MG63 (cell line): ENCODE results near the gene CAV3. TPM values are rescaled to one million over a fixed set of nuclear protein-coding genes. Genes with fewer than 3 reads are reported as not detected.
"Not testable (repeated sequence)": the region's sequence is repeated elsewhere in the genome, so short reads cannot be mapped to it uniquely, and the experiment has no call there.

ENCODE experiments used
- DNase-seq: peaks from one replicate; pipeline ENCODE4 v3.0.0-alpha.2; 2020
- H3K27me3 ChIP-seq: fragments of 250-450 bp; sonication (Bioruptor Pico); 2 replicates; pipeline ENCODE4 v1.5.1; 2020; ENCODE audit warnings: mild to moderate bottlenecking, moderate library complexity
- H3K36me3 ChIP-seq: fragments of 250-450 bp; sonication (Bioruptor Pico); 2 replicates; pipeline ENCODE4 v1.5.1; 2020; ENCODE audit warnings: mild to moderate bottlenecking, moderate library complexity
- H3K4me3 ChIP-seq: fragments of 250-450 bp; sonication (Bioruptor Pico); 2 replicates; pipeline ENCODE4 v1.5.1; 2020; ENCODE audit warnings: mild to moderate bottlenecking, moderate library complexity
- H3K9me3 ChIP-seq: fragments of 250-450 bp; sonication (Bioruptor Pico); 2 replicates; pipeline ENCODE4 v1.5.1; 2020; ENCODE audit warnings: mild to moderate bottlenecking, moderate library complexity
- total RNA-seq: library from RNA; depleted of rRNA; stranded (reverse); fragments of >200 nt; shearing (Covaris generic); gene quantifications from 2 replicates; pipeline ENCODE4 v1.2.3, GENCODE V29; 2014; ENCODE audit warnings: low replicate concordance; rRNA removed

CAV3 gene
- not detected in 2 replicates for total RNA-seq

DNA sequence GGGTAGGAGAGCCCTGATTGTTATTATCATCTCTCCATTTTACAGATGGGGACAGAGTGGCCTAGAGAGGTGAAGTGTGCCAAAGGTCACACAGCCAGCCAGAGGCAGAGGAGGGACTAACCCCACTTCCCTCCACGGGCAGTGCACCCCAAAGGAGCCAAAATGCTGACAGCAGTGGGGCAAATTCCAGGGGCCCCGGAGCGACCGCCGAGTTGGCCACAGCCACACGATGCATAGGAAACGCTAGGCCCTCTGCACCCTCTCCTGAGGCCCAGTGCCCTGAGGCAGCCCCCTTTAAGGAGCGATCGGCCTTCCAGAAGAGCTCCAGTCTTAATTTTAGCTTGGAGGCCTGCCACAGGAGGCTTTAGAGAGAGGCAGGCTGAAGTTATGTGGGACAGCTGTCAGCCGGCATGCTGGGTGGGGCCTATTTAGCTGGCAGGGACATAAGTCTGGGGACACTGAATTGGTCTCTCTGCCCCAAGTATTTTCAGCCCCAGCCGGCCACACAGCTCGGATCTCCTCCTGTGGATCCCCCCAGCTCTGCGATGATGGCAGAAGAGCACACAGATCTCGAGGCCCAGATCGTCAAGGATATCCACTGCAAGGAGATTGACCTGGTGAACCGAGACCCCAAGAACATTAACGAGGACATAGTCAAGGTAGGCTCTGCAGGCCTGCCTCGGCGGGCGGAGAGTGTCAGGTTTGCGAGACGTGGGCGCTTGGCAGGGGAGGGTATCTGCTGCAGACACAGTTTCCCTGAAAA, at the start of gene CAV3:
Gene CAV3, plus strand, starts transcription at position 471 of the 763 bp plus-strand sequence. Its CDS starts 75 bp downstream, at position 546.
- Histone ChIP-seq H3K4me3 (no peak within 1 kb of the TSS), H3K9me3 (no peaks in the 10 kb centered on the region), H3K27me3 (no peaks in the 10 kb centered on the region), H3K36me3 (no peaks in the 10 kb centered on the region)
- no peak for DNase-seq

DNA sequence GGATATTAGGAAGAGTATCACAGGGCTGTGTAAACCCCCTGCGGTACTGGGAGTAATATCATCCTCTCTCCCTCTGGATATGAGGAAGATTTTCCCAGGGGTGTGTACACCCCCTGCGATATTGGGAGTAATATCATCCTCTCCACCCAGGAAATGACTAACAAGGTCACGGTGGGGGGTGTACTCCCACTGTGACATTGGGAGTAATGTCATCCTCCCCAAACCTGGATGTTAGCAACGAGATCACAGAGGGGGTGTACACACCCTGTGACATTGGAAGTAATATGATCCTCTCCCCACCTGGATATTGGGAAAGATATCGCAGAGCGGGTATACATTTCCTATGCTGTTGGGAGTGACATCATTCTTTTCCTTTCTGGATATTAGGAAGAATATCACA, 48.6 kb upstream of the CAV3 start:
- DNase-seq, H3K36me3 ChIP-seq, H3K27me3 ChIP-seq, H3K4me3 ChIP-seq, H3K9me3 ChIP-seq: not testable (repeated sequence)

DNA sequence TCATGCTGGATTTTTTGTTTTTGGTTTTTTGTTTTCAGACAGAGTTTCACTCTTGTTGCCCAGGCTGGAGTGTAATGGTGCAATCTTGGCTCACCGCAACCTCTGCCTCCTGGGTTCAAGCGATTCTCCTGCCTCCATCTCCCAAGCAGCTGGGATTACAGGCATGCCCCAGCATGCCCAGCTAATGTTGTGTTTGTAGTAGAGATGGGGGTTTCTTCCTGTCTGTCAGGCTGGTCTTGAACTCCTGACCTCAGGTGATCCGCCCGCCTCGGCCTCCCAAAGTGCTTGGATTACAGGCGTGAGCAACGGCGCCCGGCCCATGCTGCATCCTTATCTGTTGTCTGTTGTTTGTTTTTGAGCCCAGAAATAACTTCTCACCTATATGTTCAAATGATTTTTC, 42.3 kb upstream of the CAV3 start:
- H3K9me3 ChIP-seq, H3K4me3 ChIP-seq, DNase-seq, H3K36me3 ChIP-seq, H3K27me3 ChIP-seq: not testable (repeated sequence)

DNA sequence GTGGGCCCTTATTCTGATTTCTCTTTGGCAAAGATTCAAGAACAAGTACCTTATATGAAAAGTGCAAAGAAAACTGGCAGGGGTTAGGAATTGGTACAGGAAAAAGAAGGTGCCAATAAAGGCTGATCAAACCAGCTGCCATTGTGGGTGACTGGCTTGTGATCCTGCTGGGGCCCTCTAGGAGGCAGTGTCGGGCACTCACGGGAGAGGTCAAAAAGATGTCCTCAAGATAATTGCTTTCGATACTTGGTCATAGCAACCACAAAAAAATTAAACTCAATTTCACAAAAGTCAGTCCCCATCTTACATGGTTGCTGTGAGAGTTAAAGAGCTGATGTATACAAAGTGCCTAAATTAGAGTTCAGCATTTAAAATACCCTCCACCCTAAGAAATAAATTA, 31.0 kb upstream of the CAV3 start:
- H3K4me3 ChIP-seq: no peak overlapping the region
- no peak for DNase-seq
- H3K9me3 ChIP-seq: no peaks in the 10 kb centered on the region
- no peaks in the 10 kb centered on the region for H3K27me3 ChIP-seq
- H3K36me3 ChIP-seq: no peaks in the 10 kb centered on the region

DNA sequence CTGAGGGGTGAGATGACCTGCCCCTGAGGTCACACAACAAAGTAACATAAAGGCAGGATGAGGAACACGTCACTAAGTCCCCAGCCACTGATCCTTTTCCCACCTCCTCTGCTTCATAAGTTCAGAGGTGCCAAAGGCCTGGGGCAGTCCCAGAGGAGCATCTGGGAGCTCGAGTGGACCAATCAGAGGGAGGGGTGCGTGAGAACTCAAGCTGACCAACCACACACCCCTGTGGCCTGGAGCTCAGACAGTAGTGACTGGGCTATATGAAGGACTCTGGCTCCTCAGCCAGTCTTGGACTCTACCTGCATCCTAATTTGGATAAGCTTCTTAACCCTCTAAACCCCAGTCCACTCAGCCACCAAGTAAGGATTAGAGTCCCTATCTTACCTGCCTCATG, 28.0 kb upstream of the CAV3 start:
- H3K4me3 ChIP-seq: no peak overlapping the region
- no peaks in the 10 kb centered on the region for H3K36me3 ChIP-seq

DNA sequence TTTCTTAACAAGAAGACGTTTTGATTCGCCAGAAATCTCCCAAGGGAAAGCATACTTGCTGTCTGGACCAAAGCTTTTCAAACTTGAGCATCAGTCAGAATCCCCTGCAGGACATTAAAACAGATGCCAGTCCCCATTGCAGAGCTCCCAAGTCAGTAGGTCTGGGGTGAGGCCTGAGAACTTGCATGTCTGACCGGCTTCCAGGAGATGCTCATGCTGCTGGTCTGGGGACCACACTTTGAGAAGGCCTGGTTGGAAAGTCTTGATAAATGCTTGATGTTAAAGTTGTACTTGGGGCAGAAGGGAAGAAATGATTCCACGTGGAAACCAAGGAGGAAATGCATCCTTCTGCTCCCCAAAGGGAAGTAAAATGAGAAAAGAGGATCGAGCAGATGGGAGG, 24.3 kb upstream of the CAV3 start:
- Histone ChIP-seq H3K9me3 (no peaks in the 10 kb centered on the region), H3K27me3 (no peaks in the 10 kb centered on the region), H3K4me3 (no peak overlapping the region), H3K36me3 (no peaks in the 10 kb centered on the region)
- DNase-seq: no peak

More for the DNA sequence above, 28.0 kb upstream of the CAV3 start:
- DNase-seq: no peak
- H3K27me3 ChIP-seq: no peaks in the 10 kb centered on the region
- H3K9me3 ChIP-seq: no peaks in the 10 kb centered on the region

DNA sequence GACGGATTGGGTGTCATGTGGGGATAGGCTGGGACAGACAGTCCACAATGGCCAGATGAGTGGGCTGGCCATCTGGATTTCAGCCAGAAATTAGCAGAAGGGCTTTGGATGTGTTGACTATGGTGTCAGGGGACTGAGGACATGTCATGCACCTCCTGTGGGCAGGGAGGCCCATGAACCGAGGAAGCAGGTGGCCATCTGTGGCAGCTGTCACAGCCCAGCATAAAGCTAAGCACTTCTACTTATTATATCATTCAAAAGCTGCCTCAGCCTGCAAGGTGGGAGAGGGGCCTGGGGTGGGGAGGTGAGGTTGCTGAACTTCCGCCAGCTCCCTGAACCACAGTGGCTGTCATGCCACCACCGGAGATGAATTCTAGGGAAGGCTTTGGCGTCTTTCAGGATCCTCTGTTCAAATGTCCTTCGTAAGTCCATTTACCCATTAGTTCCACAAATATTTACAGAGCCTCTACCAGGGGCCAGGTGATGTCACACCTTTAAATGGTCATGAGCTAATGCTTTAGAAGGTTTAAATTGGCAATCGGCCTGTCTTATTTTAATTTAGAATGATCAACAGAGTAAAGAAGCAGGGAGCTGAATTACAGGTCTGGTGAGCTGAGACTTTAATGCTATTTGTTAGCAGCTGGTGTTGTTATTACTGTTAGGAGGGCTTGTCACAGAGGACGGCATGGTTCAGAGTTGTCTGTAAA, 23.6 kb upstream of the CAV3 start:
- Histone ChIP-seq H3K4me3 (no peak overlapping the region), H3K9me3 (no peaks in the 10 kb centered on the region), H3K27me3 (no peaks in the 10 kb centered on the region), H3K36me3 (no peaks in the 10 kb centered on the region)
- DNase-seq: no peak

DNA sequence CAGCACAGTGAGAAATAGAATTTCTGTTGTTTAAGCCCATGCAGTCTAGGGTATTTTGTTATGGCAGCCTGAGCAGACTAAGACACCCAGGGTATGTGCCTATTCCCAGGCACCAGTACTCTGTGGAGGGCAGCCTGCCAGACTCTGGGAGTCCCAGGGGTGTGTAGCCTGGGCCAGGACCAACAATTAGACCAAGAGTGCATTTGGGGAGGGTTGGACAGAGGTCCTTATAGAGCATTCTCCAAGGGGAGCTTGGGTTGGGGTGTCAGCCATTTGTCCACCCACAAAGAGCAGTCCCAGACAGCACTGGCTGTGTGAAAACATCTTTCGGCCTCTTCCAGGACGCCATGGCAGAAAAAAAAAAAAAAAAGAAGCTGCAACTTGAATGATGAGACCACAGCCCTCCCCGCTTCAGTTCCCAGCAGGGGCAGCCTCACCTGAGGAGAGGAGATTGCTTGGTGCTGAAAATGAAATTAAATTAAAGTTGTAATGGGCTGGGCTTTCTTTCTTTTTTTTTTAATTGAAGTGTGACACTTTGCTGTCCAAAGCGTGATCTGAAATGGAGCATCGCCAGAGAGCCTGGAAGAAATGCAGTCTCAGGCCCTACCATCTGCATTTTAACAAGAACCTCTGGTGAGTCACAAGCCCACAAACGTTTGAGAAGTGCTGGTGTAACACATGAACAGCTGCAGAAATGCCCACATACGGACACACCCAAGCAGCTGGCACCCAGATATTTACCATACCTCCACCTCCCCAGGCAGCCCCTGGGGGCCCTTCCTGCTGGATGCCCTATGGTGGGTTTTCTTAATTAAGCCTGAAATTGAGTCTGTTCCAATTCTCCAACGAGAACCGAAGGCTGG, 21.3 kb upstream of the CAV3 start:
- Histone ChIP-seq H3K9me3 (no peaks in the 10 kb centered on the region), H3K4me3 (no peak overlapping the region), H3K36me3 (no peaks in the 10 kb centered on the region), H3K27me3 (no peaks in the 10 kb centered on the region)
- DNase-seq: peak; percentile 61

DNA sequence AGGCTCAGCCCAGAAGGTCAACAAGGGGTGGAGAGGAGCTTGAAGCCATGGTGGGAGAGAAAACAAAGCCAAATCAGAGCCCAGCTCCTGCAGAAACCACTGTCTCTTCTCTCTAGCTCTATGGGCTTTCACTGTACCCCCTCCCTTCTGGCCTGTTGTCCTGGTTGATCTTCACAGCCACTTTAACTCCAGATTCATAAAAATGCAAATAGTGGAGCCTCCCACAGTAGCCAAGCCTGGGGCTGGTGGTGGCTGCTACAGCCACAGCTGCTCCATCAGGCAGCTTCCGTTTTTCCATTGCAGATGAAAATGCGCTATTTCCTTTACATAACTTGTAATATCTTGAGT, 20.7 kb upstream of the CAV3 start:
- H3K27me3 ChIP-seq: no peaks in the 10 kb centered on the region

DNA sequence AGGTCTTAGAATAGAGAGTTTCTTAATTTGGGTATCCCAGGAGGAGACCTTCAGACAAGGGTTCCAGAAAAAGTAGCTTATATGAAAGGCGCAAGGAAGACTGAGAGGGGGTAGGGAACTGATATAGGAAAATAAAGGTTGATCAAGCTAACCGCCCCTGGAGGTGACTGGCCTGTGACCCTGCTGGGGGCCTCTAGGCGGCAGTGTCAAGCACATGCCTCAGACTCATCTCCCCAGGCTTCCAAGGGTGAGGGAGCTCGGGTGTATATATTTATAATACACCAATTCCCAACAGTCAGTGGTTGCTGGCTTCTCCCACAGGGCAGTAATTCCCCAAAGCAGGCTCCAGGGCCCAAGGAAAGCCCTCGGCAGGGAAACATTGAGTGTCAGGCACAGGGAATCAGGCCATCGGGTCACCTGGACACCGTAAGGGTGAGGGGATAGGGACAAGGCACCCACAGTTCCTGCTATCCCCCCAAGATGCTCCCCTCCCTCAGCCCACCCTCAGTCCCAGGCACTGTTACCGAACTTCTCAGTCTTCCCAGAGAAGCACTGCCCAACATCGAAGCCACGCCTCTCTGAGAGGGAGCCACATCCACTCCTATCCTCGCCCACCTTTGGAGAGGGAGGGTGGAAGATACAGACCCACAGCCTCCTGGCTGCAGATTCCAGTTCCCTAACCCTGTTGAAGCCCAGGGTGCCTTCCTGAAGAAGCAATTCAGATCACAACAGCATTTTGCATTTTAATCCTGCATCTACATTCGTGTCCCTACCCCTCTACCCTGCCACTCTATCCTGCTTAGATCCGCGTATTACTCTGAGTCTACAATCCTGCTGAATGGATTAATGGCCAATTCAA, 19.5 kb upstream of the CAV3 start:
- no peak for DNase-seq
- no peak overlapping the region for H3K4me3 ChIP-seq
- no peaks in the 10 kb centered on the region for H3K27me3 ChIP-seq
- no peaks in the 10 kb centered on the region for H3K36me3 ChIP-seq
- no peaks in the 10 kb centered on the region for H3K9me3 ChIP-seq

More for the DNA sequence above, 20.7 kb upstream of the CAV3 start:
- no peak for DNase-seq
- Histone ChIP-seq H3K9me3 (no peaks in the 10 kb centered on the region), H3K36me3 (no peaks in the 10 kb centered on the region), H3K4me3 (no peak overlapping the region)

DNA sequence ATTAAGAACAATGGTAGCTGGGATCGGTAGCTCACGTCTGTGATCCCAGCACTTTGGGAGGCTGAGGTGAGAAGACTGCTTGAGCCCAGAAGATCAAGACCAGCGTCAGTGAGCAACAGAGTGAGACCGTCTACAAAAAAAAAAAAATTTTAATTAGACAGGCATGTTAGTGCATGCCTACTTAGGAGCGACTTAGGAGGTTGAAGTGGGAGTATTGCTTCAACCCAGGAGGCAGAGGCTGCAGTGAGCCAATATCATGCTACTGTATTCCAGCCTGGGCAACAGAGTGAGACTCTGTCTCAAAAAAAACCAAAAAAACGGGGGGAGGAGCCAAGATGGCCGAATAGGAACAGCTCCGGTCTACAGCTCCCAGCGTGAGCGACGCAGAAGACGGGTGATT, 17.8 kb upstream of the CAV3 start:
- H3K36me3 ChIP-seq, H3K4me3 ChIP-seq, H3K9me3 ChIP-seq, DNase-seq, H3K27me3 ChIP-seq: not testable (repeated sequence)

DNA sequence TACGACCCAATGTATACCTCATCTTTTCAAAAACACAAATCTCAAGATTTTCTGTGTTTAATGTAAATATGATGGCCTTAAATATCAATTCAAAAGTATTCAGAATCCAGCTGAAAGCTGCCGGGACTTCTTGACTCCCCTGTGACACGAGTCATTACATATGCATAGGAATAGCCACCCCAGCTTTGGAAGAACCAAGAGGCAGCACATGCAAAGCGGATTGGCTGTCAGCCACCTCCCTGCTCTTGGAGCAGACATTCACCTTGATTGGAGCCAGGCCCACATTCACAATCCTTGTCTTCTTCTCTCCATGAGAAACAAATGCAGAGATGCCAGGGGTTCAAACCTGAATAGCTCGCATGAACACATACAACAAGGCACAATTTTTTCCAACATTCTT, 10.8 kb upstream of the CAV3 start:
- Histone ChIP-seq H3K9me3 (no peaks in the 10 kb centered on the region), H3K27me3 (no peaks in the 10 kb centered on the region), H3K36me3 (no peaks in the 10 kb centered on the region), H3K4me3 (no peak overlapping the region)
- no peak for DNase-seq

DNA sequence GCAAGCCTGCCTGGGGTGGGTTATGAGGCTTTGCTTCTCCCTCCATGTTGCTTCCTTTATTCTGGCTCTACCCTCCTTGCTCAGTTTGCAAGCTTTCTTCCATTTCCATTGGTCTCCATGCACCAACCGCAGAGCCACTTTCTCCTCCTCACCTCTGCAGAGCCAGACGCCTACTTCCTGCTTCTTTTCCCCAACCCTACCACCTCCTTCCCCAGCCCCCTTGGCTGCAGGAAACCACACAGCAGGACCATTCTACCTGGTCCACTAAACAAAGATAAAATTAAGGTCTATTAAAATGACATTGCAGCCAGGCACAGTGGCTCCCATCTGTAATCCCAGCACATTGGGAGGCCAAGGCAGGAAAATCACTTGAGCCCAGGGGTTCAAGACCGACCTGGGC, 10.0 kb upstream of the CAV3 start:
- Histone ChIP-seq H3K4me3 (no peak overlapping the region), H3K36me3 (no peaks in the 10 kb centered on the region), H3K27me3 (no peaks in the 10 kb centered on the region), H3K9me3 (no peaks in the 10 kb centered on the region)
- no peak for DNase-seq

DNA sequence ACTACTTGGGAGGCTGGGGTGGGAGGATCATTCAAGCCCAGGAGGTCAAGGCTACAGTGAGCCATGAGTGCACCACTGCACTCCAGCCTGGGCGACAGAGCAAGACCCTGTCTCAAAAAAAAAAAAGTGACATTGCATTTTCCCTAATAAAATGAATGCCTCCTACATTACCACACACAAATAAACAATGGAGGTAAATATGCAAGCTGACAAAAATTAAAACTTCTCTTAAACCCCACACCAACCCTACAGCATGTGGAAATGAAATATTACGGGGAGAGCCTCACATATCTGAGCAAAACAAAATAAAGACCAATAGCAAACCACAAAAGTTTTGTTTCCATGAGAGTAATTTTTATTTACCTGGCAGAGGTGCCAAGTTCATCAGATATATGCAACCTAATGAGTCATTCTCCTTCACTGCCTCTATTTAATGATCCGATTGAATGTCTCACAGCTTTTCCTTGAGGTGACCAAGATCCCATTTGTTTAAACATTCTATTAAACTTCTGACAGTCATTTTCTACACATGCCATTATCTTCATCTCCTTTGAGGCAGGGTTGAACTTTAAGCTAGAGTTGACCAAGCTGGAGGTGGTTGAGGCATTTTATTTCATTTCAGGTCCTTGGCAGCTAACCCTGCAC, 9.4 kb upstream of the CAV3 start:
- H3K27me3 ChIP-seq: no peaks in the 10 kb centered on the region
- H3K4me3 ChIP-seq: no peak overlapping the region
- no peaks in the 10 kb centered on the region for H3K9me3 ChIP-seq
- no peak for DNase-seq
- H3K36me3 ChIP-seq: no peaks in the 10 kb centered on the region

DNA sequence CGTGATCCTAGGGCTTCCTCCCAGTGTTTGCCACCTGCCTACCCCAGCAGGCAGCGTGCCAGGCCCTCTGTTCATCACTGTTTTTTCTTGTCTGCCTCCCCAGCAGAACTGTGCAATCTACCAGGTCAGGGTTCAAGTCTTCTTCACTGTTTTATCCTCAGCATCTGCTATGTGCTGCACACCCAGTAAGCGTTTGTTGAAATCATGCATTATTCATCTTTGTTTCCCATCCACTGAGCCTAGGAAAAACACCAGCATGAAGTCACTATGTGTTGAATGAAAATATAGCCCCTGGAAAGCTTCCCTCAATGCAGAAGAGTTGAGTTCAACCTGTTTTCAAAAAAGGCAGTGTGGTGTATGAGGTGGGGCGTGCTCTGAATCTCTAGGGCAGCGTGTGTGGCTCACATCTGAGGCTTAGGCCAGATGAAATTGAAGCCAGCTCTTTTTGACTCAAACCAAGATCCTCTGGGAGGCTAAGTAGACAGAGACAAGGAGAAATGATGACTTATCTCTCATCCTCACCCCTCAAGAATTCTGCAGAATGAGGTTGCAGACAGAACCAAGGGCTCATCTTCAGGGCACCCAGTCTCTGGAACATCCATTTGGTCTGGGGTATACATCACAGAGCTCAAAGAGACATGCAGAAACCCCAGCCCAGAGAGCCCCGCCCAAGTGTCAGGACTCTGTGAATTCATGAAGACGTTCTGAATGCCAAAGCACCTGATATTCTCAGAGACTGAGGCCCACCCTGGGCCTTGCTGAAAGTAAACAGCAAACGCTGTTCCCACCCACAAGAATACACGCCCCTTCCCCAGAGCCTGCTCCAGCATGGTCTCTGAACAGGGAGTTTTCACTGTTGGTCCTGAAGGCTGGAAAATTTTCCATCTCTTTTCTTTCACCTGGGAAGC, 5.7 kb upstream of the CAV3 start:
- DNase-seq: no peak
- H3K9me3 ChIP-seq: no peaks in the 10 kb centered on the region
- no peaks in the 10 kb centered on the region for H3K27me3 ChIP-seq
- no peaks in the 10 kb centered on the region for H3K36me3 ChIP-seq
- H3K4me3 ChIP-seq: no peak overlapping the region
